ENCODE data around the gene GRHPR. TPM values are rescaled to one million over a fixed set of nuclear protein-coding genes. Genes with fewer than 3 reads are reported as not detected.

GRHPR gene
- total and polyA plus RNA-seq, 10 of the 15 experiments (the other 5 are each of a cell fraction or from before 2014, with no cell fraction given), result 52.4 to 194 (median 126) TPM

DNA sequence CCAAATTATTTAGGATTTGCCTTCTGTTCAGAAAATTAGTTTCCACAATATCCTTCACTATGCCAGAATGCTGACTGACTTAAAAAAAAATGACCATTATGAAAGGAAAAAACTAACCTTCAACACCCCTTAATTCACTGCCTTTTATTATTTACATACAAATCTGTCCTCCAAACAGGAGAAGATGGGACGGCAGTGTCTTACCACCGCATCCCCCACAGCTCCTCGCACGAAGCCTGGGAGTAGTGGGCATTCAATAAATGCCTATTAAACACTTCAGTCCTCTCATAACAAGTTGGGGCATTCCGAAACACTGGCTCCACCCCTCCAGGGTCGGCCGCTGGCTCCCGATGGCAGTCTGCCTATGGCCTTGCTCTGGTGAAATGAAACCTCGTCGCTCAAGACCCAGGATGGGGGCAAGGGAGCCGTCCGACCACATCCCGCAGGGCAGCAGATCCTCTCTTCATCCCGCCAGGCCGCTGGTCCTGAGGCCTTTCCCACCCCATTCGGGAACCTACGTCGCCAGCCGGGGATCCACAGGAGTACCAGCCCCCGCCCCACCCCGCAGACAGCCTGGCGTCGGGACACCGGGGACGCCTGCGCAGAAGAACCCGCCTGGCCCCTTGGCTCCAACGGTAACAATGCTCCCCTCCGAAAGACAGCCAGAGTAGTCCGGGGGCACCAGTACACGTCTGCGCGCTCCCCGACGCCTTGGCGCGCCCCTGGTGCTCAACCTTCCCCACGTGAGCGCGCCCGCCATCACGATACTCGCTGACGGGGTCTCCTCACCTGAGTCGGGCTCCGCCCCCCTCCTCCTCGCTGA lies 42.1 kb downstream of the GRHPR start (continued):
- no peak for TF ChIP-seq PAX8 (IDR thresholded peaks at IDR 0.05)
- TF ChIP-seq IKZF2 (IDR thresholded peaks at IDR 0.05), result peak; percentile 41 to 68; a peak in 2 of 4 replicates
- TF ChIP-seq RB1 (IDR thresholded peaks at IDR 0.05; ENCODE audit: borderline replicate concordance), result no peak; the same call in 1 of the 2 replicates
- 0 out of 2 replicates have a peak, but pooled peaks have one; percentile 38 for TF ChIP-seq RBBP5 (conservative IDR thresholded peaks at IDR 0.05)
- no peak for TF ChIP-seq WRNIP1 (IDR thresholded peaks at IDR 0.05; ENCODE audit: borderline replicate concordance, low read depth, low read length)
- TF ChIP-seq, protein P1, sequence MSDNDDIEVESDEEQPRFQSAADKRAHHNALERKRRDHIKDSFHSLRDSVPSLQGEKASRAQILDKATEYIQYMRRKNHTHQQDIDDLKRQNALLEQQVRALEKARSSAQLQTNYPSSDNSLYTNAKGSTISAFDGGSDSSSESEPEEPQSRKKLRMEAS (IDR thresholded peaks at IDR 0.05; ENCODE audit: low read depth, low read length), result peak; percentile 54; the same call in 1 of the 2 replicates
- TF ChIP-seq, protein P2, sequence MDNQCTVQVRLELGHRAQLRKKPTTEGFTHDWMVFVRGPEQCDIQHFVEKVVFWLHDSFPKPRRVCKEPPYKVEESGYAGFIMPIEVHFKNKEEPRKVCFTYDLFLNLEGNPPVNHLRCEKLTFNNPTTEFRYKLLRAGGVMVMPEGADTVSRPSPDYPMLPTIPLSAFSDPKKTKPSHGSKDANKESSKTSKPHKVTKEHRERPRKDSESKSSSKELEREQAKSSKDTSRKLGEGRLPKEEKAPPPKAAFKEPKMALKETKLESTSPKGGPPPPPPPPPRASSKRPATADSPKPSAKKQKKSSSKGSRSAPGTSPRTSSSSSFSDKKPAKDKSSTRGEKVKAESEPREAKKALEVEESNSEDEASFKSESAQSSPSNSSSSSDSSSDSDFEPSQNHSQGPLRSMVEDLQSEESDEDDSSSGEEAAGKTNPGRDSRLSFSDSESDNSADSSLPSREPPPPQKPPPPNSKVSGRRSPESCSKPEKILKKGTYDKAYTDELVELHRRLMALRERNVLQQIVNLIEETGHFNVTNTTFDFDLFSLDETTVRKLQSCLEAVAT (IDR thresholded peaks at IDR 0.05), result peak; percentile 50; the same call in 1 of the 2 replicates
- 0 out of 2 replicates have a peak, but pooled peaks have one; percentile 20 for TF ChIP-seq HDGF (IDR thresholded peaks at IDR 0.05)
- TF ChIP-seq JUNB (IDR thresholded peaks at IDR 0.05), result no peak
- no peak for TF ChIP-seq RAD21 (IDR thresholded peaks at IDR 0.05; ENCODE audit: insufficient read depth, low read depth, low read length)
- no peak for TF ChIP-seq NFYA (IDR thresholded peaks at IDR 0.05; ENCODE audit: borderline replicate concordance, low read depth, low read length)
- TF ChIP-seq NFXL1 (IDR thresholded peaks at IDR 0.05; ENCODE audit: borderline replicate concordance), result no peak
- peak; percentile 66 for TF ChIP-seq DPF2 (IDR thresholded peaks at IDR 0.05)
- TF ChIP-seq NBN (IDR thresholded peaks at IDR 0.05), result peak; percentile 30; the same call in 1 of the 2 replicates
- peak; percentile 74 for TF ChIP-seq YY1 (IDR thresholded peaks at IDR 0.05; ENCODE audit: low read depth, low read length)
- peak; percentile 32; the same call in 1 of the 2 replicates for TF ChIP-seq NRF1 (conservative IDR thresholded peaks at IDR 0.05; ENCODE audit: low read depth, low read length)
- no peak for TF ChIP-seq NFIC (IDR thresholded peaks at IDR 0.05; ENCODE audit: low read depth, low read length)

Data from GM12878 (cell line).